ENCODE measurements around the gene CHD6.

GRCh38 chr20:41405436-41405835 is 212.7 kb downstream of the CHD6 start:
- no peak for TF ChIP-seq SPI1 (IDR thresholded peaks at IDR 0.05; ENCODE audit: low read depth, low read length)
- TF ChIP-seq POLR2AphosphoS5 (IDR thresholded peaks at IDR 0.05; ENCODE audit: low read depth, low read length) = no peak

Data from GM12891 (cell line).